Measurements from ENCODE around the gene RCVRN.

The RCVRN gene

GRCh38 chr17:9936095-9936494 lies 31.0 kb upstream of the RCVRN start:
- TF ChIP-seq CTCF (IDR thresholded peaks at IDR 0.05; ENCODE audit: low read depth, low read length), result no peak
- DNase-seq, result no peak
- no peaks in the 10 kb centered on the region for H3K36me3 ChIP-seq
- H3K9me3 ChIP-seq (ENCODE audit: severe bottlenecking), result peaks cover 4% of the 10 kb centered on the region
- H3K27ac ChIP-seq, result no peak overlapping the region
- no peak overlapping the region for H3K4me3 ChIP-seq (ENCODE audit: low read depth, low read length)
- no peaks in the 10 kb centered on the region for H3K27me3 ChIP-seq (ENCODE audit: insufficient read depth, low read depth, severe bottlenecking)

- H3K9me3 ChIP-seq (ENCODE audit: severe bottlenecking), result peaks cover 4% of the 10 kb centered on the region
- no peak overlapping the region for H3K4me3 ChIP-seq (ENCODE audit: low read depth, low read length)
- TF ChIP-seq CTCF (IDR thresholded peaks at IDR 0.05; ENCODE audit: low read depth, low read length), result no peak
- no peak for DNase-seq
- H3K27me3 ChIP-seq (ENCODE audit: insufficient read depth, low read depth, severe bottlenecking), result no peaks in the 10 kb centered on the region
- H3K27ac ChIP-seq, result no peak overlapping the region
- no peaks in the 10 kb centered on the region for H3K36me3 ChIP-seq
Measured at GRCh38 chr17:9935408-9935807, 30.3 kb upstream of the RCVRN start.

- DNase-seq, result no peak
- Histone ChIP-seq H3K9me3 (ENCODE audit: severe bottlenecking) (peaks cover 4% of the 10 kb centered on the region), H3K27me3 (ENCODE audit: insufficient read depth, low read depth, severe bottlenecking) (no peaks in the 10 kb centered on the region), H3K4me3 (ENCODE audit: low read depth, low read length) (no peak overlapping the region), H3K27ac (no peak overlapping the region), H3K36me3 (no peaks in the 10 kb centered on the region)
- TF ChIP-seq CTCF (IDR thresholded peaks at IDR 0.05; ENCODE audit: low read depth, low read length), result no peak
Measured at GRCh38 chr17:9934331-9934730, 29.3 kb upstream of the RCVRN start.

- no peaks in the 10 kb centered on the region for H3K36me3 ChIP-seq
- TF ChIP-seq CTCF (IDR thresholded peaks at IDR 0.05; ENCODE audit: low read depth, low read length), result no peak
- H3K9me3 ChIP-seq (ENCODE audit: severe bottlenecking), result no peaks in the 10 kb centered on the region
- no peak for DNase-seq
- no peak overlapping the region for H3K4me3 ChIP-seq (ENCODE audit: low read depth, low read length)
- H3K27me3 ChIP-seq (ENCODE audit: insufficient read depth, low read depth, severe bottlenecking), result no peaks in the 10 kb centered on the region
- no peak overlapping the region for H3K27ac ChIP-seq
Measured at GRCh38 chr17:9932491-9932890, 27.4 kb upstream of the RCVRN start.

- no peak for DNase-seq
- H3K27me3 ChIP-seq (ENCODE audit: insufficient read depth, low read depth, severe bottlenecking), result no peaks in the 10 kb centered on the region
- H3K9me3 ChIP-seq (ENCODE audit: severe bottlenecking), result no peaks in the 10 kb centered on the region
- no peaks in the 10 kb centered on the region for H3K36me3 ChIP-seq
- TF ChIP-seq CTCF (IDR thresholded peaks at IDR 0.05; ENCODE audit: low read depth, low read length), result no peak
- no peak overlapping the region for H3K4me3 ChIP-seq (ENCODE audit: low read depth, low read length)
- no peak overlapping the region for H3K27ac ChIP-seq
Measured at GRCh38 chr17:9931144-9931741, 26.2 kb upstream of the RCVRN start.

- Histone ChIP-seq H3K36me3 (no peaks in the 10 kb centered on the region), H3K27ac (no peak overlapping the region), H3K27me3 (ENCODE audit: insufficient read depth, low read depth, severe bottlenecking) (no peaks in the 10 kb centered on the region), H3K4me3 (ENCODE audit: low read depth, low read length) (no peak overlapping the region), H3K9me3 (ENCODE audit: severe bottlenecking) (no peaks in the 10 kb centered on the region)
- no peak for DNase-seq
- TF ChIP-seq CTCF (IDR thresholded peaks at IDR 0.05; ENCODE audit: low read depth, low read length), result no peak
Measured at GRCh38 chr17:9929871-9930270, 24.8 kb upstream of the RCVRN start.
